Stimulated activated CD8-positive, alpha-beta memory T cell treated with anti-CD3 and anti-CD28 coated beads, Interleukin-2, amount 100 ng/mL, for 1 hour (primary cell): Measurements from ENCODE around the gene SUSD2.
A peak's percentile ranks its signal among the peaks of the same experiment; 100 is the strongest.
"Not testable (repeated sequence)": the region's sequence is repeated elsewhere in the genome, so short reads cannot be mapped to it uniquely, and the experiment has no call there.

Experiments used
- DNase-seq, 2 donors: peaks; one replicate each; pipeline ENCODE4 v3.0.0-alpha.2; 2020; ENCODE audit warnings: low read depth in 2 of 2

Gene SUSD2

DNA sequence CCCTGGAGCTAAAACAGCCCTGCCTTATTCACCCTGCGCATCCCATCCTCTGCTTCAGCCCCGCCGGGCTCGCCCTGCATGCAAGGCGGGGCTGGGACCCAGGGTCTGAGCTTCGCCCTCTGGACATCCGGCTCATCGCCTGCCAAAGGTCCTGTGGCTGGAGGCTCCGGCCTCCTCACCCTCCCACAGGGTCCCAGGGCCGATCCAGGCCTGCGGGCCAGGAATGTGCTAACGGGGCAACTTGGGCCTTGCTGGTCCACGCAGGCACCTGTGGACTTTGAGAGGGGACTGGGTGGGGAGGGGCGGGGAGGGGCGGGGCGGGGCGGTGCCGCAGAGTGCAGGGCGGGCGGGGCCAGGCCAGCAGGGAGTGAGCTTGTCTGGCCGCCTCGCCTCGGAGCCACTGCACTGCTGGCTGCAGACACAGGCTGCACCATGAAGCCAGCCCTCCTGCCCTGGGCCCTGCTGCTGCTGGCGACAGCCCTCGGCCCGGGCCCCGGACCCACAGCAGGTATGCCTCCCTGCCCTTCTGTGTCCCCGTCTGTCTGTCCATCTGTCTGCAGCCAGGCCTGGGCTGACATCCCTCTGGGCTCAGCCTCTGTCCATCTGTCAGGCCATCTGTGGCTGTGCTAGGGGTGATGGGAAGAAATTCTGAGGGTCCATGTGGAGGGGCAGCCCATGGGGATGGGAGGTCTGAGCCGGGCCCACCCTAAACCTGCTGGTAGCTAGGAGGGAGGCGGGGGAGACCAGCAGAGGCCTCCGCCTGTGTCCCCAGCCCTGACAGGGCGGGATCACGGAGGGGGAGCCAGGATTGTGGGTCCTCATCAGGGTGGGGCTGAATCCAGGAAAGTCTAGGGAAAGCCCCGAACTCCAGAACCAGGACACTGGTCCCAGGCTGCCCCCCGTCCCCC, at the start of gene SUSD2:
Gene SUSD2 (plus strand): TSS at position 400 of the 908 bp plus-strand sequence. CDS start 33 bp downstream, at position 433.
- no peak for DNase-seq

GRCh38 chr22:24133187-24133965, 47.9 kb upstream of the SUSD2 start:
- no peak for DNase-seq

- DNase-seq = peak; percentile 68
Measured at GRCh38 chr22:24134090-24134846, 47.0 kb upstream of the SUSD2 start.

DNA sequence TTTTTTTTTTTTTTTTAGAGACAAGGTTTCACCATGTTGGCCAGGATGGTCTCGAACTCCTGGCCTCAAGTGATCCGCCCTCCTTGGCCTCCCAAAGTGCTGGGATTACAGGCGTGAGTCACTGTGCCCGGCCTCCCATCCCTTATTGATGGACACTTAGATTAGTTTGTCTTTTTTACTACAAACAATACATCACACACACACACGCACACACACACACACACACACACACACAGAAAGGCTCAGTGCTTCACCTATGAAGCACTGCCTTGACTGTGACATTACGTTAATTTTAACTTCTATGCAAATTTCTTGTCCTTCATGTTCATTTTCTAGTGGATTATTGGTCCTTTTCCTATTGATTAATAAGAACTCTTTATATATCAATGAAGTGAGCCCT, 44.8 kb upstream of the SUSD2 start:
- not testable (repeated sequence) for DNase-seq

- no peak for DNase-seq
Measured at GRCh38 chr22:24137595-24137994, 43.7 kb upstream of the SUSD2 start.

- DNase-seq = no peak
Measured at GRCh38 chr22:24138649-24139420, 42.5 kb upstream of the SUSD2 start.

- no peak for DNase-seq
Measured at GRCh38 chr22:24140357-24140756, 40.9 kb upstream of the SUSD2 start.

DNA sequence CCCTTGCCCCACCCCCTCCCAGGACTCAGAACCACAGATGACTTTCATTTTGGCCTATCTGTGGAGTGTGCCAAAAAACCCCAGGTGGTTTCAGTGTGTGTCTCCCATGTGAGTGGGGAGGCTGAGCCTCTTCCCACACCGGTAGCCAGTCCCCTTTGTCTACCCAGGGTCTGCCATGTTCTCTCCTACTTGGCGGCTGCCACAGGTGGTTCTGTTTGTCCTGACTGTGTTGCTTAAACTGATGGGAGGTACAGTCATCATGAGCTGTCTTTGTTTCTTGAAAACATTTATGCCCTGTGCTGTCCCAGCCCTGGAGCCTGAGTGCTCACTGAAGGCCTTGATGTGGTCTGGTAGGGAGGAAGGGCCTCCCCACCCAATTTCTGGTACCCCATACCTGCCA, 39.7 kb upstream of the SUSD2 start:
- DNase-seq = no peak

- DNase-seq = no peak
Measured at GRCh38 chr22:24142241-24142640, 39.0 kb upstream of the SUSD2 start.

DNA sequence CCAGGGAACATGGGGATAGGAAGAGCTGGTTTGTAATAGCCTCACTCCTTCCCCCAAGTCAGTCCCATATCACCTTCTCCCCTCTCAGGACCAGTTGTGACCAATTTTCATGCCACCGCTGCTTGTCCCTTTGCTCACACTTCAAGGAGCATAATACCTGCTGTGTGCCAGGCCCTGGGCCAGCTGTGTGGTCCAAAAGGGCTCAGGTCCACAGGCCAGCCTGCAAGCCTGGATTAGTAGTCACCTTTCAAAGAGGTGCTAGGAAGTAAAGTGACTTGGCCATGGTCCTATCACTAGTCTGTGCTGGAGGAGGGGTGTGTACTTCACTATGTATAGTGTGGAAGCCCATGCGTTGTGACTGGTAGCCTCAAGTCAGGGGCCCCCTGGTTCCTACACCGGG, 38.5 kb upstream of the SUSD2 start:
- DNase-seq = no peak

GRCh38 chr22:24144056-24144777, 37.1 kb upstream of the SUSD2 start:
- DNase-seq = no peak

DNA sequence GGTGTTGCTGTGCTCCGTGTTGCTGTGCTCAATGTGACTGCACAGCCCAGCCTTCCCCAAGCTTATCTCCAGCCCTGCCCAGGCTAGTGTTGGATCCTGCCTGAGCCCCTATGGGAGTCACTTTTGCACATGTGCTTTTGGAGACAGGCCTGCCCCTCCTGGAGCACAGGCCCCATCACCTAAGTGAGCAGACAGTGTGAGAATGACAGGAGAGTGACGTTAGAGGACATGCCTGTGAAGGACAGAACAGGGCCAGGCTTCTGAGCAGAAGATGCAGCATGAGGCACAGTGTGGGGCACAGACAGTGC, 36.6 kb upstream of the SUSD2 start:
- DNase-seq = no peak

DNA sequence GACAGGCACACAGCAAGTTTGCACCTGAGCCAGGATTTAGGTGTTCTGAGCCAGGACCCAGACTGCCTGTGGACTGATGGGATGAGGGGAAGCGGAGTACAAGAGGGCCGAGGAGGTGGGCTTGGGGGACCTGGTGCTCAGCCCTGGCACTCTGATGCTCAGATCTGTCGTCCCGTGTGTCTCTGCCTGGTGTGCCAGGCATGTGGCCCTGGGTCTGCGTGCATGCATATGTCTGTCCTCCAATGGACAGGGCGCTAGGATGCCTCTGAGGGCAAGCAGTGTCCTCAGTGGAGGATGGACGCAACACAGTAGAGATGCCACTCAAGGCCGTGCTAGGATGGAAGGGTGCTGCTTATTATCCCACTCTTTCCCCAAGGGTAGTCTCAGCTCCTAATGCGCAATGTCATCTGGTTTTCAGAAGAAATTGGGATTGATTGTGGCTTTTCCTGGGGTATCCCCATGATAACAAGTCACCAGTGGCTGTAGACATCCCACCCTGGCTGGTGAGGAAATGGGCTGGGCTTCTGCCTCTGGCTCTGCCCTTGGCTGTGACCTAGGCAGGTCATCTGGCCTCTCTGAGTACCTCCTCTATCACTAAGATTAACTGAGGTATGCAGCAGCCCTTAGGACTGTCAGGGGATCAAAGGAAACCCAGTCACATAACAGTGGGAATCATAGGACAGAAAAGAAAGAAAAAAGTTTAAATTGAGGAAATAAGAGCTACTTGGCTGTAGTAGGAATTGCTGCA, 35.7 kb upstream of the SUSD2 start:
- no peak for DNase-seq

- no peak for DNase-seq
Measured at GRCh38 chr22:24146194-24146616, 35.1 kb upstream of the SUSD2 start.

DNA sequence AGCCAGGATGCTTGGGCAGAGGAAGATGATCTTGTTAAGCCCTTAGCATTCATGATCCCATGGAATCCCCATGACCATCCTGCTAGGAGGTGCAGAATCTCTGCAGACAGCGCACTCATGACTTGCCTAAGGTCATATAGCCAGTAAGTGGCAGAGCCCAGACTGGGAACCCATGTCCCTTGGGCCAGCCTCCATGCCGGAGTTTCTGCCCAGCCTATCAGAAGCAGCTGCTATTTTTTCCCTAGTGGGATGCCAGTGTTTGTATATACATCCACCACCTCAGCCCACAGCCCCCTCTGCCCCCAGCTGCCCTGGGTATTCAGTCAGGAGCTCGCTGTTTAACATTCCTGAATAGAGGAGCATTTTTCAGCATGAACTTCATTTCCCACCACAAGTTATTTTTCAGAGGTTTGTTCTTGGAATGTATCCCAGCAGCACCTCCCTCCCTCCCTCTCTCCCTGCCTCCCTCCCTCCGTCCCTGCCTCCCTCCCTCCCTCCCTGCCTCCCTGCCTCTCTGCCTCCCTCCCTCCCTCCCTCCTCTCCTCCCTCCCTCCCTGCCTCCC, 34.4 kb upstream of the SUSD2 start:
- no peak for DNase-seq

GRCh38 chr22:24147666-24148065, 33.6 kb upstream of the SUSD2 start:
- DNase-seq = no peak

- no peak for DNase-seq
Measured at GRCh38 chr22:24148266-24149197, 32.8 kb upstream of the SUSD2 start.

DNA sequence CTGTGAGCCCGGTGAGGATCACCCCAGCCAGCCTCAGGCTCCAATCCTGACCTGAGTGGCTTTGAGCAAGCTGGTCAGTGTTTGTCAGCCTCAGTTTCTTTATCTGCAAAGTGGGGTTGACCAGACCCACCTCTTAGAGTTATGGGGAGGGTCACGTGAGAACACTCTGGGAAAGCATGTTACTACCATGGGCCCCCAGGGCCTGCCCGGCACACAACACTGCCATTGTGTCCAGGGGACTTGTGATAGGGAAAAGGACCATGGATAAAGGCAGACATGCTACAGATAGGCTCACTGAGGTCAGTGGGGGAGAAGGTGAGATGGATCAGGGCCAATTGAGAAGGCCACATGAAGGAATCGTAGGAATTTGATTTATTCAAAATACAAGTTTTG, 32.1 kb upstream of the SUSD2 start:
- DNase-seq = no peak

- peak in 1 of 2 donors; percentile 33 for DNase-seq
Measured at GRCh38 chr22:24153353-24153752, 27.9 kb upstream of the SUSD2 start.
